HCT116 (cell line): ENCODE data around the gene ATG2B. TPM values are rescaled to one million over a fixed set of nuclear protein-coding genes. Genes with fewer than 3 reads are reported as not detected.

Experiments used
- CTCF ChIP-seq, 3 experiments: fragments of 200-600 bp in 1 of 3; sonication (generic) in 1 of 3; IDR thresholded peaks in 2 of 3; conservative IDR thresholded peaks in 1 of 3; 2 replicates each; pipeline ENCODE4 v1.5.1; 2012 to 2017; ENCODE audit warnings: low read depth in 2 of 3, low read length in 2 of 3, antibody characterized with exemption in 1 of 3, borderline replicate concordance in 1 of 3, control low read depth in 1 of 3, mild to moderate bottlenecking in 1 of 3, mixed read lengths in 1 of 3, mixed run types in 1 of 3, moderate library complexity in 1 of 3; ENCODE audit not compliant: insufficient read depth in 1 of 3
- EGR1 ChIP-seq: IDR thresholded peaks from 2 replicates; pipeline ENCODE4 v1.6.1; 2012; ENCODE audit warnings: low read depth
- ELF1 ChIP-seq: IDR thresholded peaks from 2 replicates; pipeline ENCODE4 v1.6.1; 2012; ENCODE audit warnings: low read depth, borderline replicate concordance
- SP1 ChIP-seq: IDR thresholded peaks from 2 replicates; pipeline ENCODE4 v1.6.1; 2012; ENCODE audit warnings: low read depth
- ZNF274 ChIP-seq: fragments of 200-500 bp; sonication (Bioruptor generic); IDR thresholded peaks from 2 replicates; pipeline ENCODE4 v1.6.1; 2014; ENCODE audit warnings: mild to moderate bottlenecking, low read depth, low read length, inconsistent platforms
- total RNA-seq: library from RNA; stranded (reverse); gene quantifications from one replicate; pipeline ENCODE4 v1.2.1, GENCODE V29; 2021; ENCODE audit not compliant: unreplicated experiment

The ATG2B gene
- total RNA-seq, 1 experiment from 2014 or later, result 6.4 TPM

GRCh38 chr14:96229315-96229714 lies 133.8 kb downstream of the ATG2B start (continued):
- no peak for TF ChIP-seq CTCF (IDR thresholded peaks at IDR 0.05 in 2 of 3, conservative IDR thresholded peaks at IDR 0.05 in 1 of 3; ENCODE audit: borderline replicate concordance in 1 of 3, insufficient read depth in 1 of 3, low read depth in 2 of 3, low read length in 2 of 3)
- TF ChIP-seq ELF1, result no peak
- TF ChIP-seq SP1, result no peak
- TF ChIP-seq ZNF274, result no peak
- TF ChIP-seq EGR1, result no peak

Other genes with a start within 250 kb of the ATG2B start
- 0.49 TPM for gene BDKRB2, start 158.5 kb downstream of the ATG2B start, total RNA-seq
- gene BDKRB1, start 107.1 kb downstream of the ATG2B start, total RNA-seq, result not detected
- gene GSKIP, start 185 bp upstream of the ATG2B start, total RNA-seq, result 21.7 TPM
- gene AK7, start 28.8 kb upstream of the ATG2B start, total RNA-seq, result 2.8 TPM
- 223 TPM for gene PAPOLA, start 139.0 kb upstream of the ATG2B start, total RNA-seq